HG02763 (cell line): ENCODE data around the gene SNRNP48.
A peak's percentile ranks its signal among the peaks of the same experiment; 100 is the strongest.

ENCODE experiments used
- ATAC-seq: cut with Tn5 transposase; IDR thresholded peaks from one replicate; pipeline ENCODE4 v1.9.1; 2021; ENCODE audit warnings: mild to moderate bottlenecking, moderate library complexity; ENCODE audit not compliant: unreplicated experiment

The SNRNP48 gene, protein sequence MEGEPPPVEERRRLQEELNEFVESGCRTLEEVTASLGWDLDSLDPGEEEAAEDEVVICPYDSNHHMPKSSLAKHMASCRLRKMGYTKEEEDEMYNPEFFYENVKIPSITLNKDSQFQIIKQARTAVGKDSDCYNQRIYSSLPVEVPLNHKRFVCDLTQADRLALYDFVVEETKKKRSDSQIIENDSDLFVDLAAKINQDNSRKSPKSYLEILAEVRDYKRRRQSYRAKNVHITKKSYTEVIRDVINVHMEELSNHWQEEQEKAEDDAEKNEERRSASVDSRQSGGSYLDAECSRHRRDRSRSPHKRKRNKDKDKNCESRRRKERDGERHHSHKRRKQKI

DNA sequence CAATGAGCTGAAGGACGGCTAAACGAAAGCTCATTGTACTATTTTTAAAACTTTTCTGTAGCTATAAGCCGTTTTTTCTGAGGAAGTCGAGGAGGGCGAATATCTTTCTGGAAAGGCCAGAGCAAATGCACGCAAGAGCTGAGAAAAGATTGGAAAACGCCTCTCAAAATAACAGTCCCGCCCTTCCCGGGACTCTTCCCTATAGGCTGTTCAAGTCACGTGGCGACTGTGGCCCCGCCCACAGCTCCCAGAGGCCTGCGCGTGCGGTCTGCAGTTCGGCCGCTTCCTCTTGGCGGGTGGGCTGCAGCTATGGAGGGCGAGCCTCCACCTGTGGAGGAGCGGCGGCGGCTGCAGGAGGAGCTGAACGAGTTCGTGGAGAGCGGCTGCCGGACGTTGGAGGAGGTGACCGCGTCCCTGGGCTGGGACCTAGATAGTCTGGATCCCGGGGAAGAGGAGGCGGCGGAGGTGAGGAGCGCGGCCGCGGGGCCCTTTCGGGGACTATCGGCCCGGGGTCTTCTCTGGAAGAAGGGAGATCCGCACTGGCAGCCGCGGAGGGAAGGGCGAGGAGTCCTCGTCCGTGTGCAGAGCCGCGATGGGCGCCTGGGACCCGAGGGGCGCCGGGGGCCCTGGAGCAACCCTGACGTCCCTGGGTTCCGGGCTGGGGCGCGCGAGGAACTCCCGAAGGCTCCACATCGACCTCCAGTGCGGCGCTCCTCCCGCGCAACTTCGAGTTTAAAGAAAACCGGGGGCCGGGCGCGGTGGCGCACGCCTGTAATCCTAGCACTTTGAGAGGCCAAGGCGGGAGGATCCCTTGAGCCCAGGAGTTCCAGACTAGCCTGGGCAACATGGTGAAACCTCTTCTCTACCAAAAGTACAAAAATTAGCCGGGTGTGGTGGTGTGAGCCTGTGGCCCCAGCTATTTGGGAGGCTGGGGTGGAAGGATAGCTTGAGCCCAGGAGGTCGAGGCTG, at the start of gene SNRNP48:
Gene SNRNP48 (plus strand): TSS at position 250 of the 969 bp plus-strand sequence. CDS start 60 bp downstream, at position 310.
- ATAC-seq = peak; percentile 99

DNA sequence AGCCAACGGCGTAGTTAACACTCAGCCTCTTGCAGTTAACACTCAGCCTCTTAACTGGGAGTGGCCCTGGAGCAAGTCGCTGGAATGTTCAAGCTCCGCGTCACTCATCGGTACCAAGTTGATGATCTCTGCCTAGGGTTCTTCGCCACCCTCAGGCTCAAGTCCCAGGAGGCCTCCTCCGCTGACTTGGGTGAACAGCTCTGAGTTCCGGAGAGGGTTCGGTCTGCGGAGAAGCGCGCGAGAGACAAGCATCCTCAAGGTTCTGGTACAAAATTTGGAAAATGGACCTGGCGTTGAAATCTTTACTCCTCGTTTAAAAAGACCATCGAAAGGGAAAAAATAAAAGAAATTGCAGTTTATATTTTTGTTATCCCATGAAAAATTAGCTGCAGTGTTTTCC, 49.4 kb upstream of the SNRNP48 start:
- no peak for ATAC-seq

DNA sequence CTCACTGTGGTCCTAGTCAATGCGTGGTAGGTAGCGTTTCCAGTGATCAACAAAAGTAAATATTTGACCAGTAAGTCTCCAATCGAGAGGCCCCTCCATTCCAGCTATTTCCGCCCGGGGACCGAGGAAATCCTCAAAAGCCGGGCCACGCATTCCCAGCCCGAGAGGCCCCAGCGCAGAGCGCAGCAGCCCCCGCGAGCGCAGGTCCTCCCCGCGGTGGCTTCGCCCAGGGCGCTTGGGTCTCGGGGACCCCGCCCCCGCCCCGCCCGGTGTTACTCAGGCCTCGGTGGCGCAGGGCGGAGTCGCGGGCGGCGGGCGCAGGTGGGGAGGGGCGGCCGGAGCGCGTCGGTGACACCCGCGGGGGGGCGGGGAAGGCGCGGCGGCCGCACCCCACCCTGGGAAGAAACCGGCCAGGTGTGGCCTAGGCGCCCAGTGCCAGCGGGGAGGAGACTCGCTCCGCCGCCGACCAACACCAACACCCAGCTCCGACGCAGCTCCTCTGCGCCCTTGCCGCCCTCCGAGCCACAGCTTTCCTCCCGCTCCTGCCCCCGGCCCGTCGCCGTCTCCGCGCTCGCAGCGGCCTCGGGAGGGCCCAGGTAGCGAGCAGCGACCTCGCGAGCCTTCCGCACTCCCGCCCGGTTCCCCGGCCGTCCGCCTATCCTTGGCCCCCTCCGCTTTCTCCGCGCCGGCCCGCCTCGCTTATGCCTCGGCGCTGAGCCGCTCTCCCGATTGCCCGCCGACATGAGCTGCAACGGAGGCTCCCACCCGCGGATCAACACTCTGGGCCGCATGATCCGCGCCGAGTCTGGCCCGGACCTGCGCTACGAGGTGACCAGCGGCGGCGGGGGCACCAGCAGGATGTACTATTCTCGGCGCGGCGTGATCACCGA, 48.6 kb upstream of the SNRNP48 start, which contains the start of gene DSP:
Gene DSP (plus strand): TSS at position 497 of the 890 bp plus-strand sequence. CDS start 245 bp downstream, at position 742.
- ATAC-seq = no peak

DNA sequence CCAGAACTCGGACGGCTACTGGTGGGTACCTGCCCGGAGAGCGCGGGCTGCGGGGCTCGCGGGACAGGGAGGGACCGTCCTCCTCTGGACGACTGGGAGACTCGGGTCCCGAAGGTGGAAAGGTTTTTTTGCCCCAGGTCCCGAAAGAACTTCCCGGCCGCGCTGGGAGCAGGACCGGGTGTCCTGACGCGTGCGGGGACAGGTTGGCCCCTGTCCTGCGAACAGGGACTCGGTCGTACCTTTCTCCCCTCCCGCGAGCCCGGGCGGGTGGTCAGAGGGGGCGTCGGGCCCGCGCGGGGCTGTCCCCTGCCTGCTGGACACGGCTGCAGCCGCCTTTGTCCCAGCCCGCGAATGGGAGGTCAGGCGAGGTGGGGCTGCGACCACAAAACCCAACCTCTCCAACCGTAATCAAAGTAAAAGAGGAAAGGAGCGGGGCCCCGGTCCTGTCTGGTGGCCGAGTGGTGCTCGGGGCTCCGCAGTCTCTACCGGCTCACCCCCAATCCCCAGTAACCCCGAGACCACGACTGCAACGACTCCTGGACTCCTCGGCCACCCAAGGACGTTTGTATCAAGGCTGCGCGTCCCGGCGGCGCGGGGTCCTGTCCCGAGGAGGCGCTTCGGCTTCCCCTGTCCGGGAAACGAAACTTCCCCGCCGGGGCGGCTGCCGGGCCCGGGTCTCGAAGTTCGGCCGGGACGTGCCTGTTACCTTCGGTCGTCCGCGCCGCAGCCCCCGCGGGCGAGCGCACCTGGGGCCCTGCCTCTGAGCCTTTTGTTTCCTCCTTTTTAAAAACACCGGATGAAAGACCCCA, 47.7 kb upstream of the SNRNP48 start:
- no peak for ATAC-seq

DNA sequence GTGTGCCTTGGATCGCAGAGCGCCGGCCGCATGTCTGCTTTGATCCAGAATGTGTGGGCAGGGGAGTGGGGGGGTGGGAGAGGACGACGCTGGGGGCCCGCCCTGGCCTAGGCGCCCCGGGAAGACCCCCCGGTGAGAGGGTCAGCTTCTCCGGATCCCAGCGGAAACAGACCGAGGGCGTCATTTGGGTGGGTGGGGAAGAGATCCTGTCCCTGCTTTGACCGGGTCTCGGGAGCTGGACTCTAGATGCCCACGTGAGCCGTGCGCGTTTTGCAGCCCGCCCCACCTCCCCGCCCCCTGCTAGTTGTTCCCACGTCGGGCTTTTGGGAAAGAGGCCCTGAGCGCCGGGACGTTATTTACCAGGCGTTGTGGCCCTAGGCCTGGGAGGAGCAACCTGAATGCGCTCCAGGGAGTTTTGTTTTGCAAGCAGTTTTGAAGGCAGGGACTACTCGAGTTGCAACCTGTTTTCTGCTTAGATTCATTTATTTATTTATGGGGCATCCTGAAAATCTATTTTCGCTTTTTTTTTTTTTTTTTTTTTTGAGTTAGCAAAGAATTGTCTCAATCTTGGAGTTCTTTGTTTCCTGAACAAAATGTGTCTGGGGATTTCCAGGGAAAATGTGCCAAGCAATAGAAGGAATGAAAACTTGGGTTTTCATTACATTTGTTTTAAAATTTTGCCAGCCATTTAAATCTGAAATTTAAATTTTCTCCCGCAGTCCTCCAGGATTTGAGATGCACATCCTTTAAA, 46.9 kb upstream of the SNRNP48 start:
- ATAC-seq = no peak

DNA sequence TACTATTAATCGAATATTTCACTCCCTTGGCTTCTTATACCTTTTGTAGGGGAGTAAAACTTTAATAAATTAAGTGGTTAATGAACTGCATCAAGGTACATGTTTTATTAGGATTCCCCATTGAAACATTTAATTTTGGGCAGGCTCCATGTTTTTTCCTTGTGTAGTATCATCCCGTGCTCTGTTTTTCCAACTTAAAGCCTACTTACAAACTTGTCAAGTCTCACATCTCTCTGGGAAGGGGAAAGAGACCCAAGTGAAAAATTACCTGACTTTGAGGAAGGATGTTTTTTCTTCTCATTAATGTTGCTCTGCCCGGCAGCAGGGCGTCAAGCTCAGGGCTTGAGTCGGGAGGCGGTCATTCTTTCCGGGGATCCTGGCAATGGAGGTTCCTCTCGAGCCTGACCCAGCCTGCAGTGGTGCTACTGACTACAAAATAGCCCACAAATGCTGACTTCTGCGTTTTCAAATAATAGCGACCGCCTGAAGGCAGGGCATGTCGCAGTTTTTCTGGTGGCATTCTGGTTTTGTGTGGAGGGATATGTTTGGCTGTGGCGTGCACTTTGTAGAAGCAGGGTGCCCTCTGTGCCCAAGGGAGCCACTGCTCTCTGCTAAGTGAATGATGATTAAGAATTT, 46.1 kb upstream of the SNRNP48 start:
- no peak for ATAC-seq

DNA sequence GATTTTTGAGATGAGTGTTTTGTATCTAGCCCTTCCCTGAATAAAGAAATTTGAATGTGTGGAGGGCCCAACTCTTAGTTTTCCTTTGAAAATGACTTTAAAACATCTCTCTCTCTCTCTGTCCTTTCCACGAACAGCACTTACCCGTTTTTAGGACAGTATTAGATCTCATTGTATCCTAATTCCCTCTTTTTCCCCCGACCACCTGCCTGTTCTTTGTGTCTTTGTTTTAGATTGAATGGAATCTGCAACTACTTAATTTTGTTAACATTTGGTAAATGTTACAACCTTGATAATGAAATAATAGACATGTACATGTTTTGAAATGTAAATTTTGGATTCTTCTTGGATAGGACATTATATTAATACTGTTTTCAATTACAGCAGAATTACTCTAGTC, 45.4 kb upstream of the SNRNP48 start:
- ATAC-seq = no peak

DNA sequence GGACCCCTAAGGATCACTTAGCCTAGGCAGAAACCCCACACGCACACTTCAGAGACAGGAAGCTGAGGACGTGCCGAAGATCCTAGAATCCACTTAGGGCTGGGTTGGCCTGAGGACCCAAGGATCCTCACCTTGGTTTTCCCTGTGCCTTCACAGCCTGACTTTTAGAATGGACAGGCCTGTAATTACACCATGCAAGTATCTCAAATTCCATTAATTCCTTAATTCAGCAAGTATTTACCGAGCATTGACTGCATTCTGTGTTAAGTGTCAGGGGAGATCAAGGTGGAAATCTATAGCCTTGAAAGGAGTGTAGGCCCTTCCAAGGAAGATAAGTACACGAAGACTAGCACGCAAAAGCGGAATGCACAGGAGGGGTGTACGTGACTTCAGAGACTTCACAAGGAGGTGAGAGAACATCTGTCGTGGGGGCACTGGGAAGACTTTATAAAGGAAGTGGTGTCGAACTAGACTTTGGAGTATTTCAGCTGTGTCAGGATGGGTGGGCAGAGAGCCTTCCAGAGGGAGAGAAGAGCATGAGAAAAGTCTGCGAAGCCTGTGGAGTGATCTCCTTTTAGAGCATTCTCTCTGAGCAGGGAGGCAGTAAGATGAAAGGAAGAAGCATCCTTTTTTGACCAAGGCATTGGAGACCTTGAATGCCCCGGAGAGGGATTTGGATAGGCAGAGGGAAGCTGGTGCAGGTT, 44.5 kb upstream of the SNRNP48 start:
- no peak for ATAC-seq

DNA sequence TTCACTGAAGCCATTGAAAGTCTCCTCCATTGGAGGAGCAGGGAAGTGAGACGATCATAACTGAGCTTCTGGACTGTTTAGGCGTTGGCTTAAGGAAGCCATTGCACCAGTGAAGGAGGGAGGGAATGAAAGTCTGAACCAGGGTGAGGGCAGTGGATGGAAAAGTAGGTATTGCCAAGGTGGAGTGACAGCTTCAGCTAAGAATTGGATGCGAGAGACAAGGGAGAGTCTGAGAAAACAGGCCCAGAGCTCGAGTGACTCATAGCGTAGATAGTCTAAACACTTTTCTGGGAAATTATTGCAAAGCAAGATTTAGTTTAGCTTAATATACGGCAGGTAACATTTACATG, 44.0 kb upstream of the SNRNP48 start:
- ATAC-seq = no peak

DNA sequence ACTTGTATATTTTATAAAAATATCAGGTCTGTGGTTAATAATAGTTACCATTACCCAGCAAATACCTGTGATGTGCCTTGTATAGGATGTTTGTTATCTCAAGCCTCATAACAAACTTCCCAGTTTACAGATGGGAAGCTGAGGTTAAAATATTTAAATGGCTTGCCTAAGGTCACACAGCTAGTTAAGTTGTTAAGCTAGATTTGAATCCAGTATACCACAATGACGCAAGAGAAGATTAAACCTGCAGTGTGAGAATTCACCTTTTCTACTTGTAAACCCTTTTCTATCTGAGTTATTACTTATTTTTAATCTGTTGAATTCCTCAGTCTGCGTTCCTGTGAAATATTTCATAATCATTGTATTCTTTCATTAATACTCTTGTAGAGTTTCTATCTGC, 43.6 kb upstream of the SNRNP48 start:
- no peak for ATAC-seq

DNA sequence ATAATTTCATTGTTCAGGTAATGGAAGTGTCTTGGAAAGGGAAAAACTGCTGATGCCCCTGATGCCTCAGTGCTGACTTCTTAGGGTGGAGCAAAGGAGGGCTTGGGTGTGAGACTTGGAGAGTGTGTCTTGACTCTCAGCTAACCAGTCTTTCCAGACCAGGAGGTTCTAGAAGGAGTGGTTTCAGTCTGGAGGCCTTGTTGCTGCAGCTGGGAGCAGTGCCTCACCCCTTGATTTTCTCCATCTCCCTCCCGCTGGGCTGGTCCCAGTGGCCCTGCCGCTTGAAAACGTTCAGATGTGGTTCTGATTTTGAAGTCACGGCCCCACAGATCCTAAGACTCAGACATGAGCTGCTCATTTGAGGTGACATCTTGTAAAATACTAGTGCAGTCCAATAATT, 43.1 kb upstream of the SNRNP48 start:
- ATAC-seq = no peak

DNA sequence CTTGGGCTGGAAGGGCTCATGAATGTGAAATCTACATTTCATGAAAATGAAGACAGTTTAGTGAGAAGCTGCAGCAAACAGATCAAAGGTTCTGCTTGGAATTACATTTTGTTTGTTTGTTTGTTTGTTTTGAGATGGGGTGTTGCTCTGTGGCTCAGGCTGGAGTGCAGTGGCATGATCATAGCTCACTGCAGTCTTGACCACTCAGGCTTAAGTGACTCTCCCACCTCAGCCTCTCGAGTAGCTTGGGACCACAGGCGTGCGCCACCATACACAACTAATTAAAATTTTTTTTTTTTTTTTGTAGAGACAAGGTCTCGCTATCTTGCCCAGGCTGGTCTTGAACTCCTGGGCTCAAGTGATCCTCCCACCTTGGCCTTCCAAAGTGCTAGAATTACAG, 42.7 kb upstream of the SNRNP48 start:
- no peak for ATAC-seq

DNA sequence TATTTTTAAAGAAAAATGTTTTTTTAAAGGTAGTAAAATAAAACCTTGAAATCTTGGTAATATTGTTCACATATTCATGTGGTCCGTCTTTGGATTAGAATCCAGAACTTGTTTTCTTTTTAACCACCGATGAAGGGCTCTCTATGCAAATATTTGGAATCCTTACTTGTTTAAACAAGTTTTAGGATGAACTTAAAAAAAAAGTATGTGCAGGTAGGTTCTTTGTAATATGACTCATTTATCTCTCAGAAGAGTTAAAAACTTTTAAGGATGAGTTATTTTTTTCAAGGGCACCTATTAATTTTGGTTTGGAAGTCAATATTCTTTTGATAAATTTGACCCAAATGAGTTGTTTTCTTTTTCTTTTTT, 39.6 kb upstream of the SNRNP48 start:
- no peak for ATAC-seq

DNA sequence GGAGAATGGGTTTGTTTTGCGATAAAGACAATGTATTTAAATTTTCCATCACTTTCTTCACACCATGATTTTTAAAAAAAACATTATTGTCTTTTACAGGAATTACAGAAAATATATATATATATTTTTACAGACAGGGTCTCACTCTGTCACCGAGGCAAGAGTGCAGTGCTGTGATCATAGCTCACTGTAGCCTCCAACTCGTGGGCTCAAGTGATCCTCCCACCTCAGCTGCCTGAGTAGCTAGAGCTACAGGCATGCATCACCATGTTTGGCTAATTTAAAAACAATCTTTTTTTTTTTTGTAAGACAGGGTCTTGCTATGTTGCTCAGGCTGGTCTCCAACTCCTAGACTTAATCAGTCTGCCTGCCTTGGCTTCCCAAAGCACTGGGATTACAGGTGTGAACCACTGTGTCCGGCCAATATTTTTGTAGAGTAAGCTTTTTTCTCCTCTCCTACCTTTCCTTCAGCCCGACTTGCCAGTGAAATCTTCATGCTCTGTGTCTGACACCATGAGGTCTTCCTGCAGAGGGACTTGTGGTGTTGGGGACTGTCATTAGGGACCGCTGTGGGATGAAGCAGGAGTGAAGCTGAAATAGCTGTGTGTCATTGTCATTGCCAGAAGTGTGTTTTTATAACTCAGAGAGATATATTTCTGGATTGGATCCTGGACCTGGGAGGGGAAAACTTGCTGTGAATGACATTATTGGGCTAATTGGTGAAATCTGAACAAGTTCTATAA, 35.3 kb upstream of the SNRNP48 start:
- ATAC-seq = no peak

DNA sequence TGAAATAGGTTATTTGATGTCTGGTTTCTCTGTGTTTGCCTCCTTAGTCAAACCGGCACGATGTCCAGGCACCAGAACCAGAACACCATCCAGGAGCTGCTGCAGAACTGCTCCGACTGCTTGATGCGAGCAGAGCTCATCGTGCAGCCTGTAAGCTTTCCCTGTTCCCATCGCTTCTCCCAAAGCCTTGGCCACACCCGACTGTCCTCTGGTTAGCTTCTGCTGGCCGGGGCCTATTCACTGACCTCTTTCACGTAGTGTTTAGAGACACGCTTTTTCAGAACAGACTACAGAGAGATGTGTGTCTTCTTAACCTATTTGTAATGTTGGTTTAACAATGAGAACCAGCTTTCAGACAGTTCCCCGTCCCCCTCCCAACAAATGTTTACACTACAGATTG, 34.3 kb upstream of the SNRNP48 start:
- no peak for ATAC-seq

DNA sequence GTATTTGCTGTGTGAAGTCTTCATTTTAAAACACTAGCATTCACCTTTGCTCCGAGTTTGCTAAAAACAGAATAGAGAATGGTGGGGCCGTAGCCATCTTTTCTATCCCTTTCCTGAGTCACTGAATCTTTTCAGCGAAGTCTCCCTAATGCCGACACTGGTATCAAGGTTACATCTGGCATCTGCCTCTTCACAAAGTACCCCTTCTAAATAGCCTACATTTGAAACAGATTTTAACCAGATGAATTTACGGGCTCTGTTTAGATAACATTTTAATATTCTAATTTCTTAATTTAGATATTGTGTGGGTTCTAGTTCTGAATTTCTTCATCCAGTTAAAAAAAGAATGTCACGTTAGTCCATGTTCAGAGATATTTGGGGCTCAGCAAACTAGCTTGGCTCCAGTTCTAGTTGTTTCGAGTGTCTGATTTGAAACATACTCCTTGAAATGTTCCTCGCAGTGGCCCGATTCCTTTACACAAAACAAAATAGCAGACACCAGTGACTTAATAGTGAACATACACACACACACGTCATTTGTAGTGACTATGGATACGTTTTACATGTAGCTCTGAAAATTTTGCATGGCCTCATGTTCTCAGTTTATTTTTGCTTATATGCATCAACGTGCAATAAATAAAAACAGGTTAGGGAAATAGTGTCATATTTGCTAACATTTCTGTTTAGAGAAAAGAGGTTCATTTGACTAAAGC, 33.4 kb upstream of the SNRNP48 start:
- no peak for ATAC-seq

DNA sequence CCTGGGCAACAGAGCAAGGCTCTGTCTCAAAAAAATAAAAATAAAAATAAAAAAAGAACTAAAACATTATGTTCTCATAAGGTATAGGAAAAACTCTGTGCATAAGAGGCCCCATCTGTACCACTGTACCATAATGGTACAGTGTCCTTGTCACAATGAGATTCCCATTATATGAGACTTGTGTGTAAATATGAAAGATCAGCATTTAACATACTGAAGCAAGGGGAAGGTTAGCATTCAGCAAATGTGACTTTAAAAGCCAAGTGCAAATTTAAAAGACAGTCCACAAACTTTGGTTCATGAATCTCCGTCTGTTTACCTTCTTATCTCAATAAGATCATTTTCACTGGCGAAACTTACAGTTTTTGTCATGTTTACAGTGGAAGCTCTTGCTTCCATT, 32.3 kb upstream of the SNRNP48 start:
- no peak for ATAC-seq
